Measurements from ENCODE around the gene ARHGAP29.

ARHGAP29 gene

DNA sequence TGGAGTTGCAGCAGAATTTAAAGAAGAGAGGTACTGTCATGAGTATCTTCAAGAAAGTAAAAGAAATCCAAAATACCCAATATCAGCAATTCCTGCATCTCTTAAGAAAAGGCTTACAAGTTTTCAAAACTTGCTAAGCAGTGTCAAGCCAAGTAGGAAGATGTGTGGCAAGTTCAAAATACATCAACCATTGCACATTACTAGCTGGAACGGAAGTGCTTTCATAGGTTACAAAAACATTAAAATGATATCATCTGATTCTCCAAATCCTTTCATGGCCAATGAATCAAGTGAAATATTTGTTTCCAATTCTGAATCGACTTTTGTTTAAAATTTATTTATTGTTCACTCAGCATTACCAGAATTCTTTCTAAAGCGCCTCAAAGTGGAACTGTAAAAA lies 110.7 kb downstream of the ARHGAP29 start:
- H3K4me3 ChIP-seq (ENCODE audit: low read depth, low read length), result no peak overlapping the region
- no peak for DNase-seq (ENCODE audit: low read depth)
- TF ChIP-seq, protein P1, sequence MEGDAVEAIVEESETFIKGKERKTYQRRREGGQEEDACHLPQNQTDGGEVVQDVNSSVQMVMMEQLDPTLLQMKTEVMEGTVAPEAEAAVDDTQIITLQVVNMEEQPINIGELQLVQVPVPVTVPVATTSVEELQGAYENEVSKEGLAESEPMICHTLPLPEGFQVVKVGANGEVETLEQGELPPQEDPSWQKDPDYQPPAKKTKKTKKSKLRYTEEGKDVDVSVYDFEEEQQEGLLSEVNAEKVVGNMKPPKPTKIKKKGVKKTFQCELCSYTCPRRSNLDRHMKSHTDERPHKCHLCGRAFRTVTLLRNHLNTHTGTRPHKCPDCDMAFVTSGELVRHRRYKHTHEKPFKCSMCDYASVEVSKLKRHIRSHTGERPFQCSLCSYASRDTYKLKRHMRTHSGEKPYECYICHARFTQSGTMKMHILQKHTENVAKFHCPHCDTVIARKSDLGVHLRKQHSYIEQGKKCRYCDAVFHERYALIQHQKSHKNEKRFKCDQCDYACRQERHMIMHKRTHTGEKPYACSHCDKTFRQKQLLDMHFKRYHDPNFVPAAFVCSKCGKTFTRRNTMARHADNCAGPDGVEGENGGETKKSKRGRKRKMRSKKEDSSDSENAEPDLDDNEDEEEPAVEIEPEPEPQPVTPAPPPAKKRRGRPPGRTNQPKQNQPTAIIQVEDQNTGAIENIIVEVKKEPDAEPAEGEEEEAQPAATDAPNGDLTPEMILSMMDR (IDR thresholded peaks at IDR 0.05; ENCODE audit: insufficient read depth, low read depth, low read length, missing control alignments), result no peak

DNA sequence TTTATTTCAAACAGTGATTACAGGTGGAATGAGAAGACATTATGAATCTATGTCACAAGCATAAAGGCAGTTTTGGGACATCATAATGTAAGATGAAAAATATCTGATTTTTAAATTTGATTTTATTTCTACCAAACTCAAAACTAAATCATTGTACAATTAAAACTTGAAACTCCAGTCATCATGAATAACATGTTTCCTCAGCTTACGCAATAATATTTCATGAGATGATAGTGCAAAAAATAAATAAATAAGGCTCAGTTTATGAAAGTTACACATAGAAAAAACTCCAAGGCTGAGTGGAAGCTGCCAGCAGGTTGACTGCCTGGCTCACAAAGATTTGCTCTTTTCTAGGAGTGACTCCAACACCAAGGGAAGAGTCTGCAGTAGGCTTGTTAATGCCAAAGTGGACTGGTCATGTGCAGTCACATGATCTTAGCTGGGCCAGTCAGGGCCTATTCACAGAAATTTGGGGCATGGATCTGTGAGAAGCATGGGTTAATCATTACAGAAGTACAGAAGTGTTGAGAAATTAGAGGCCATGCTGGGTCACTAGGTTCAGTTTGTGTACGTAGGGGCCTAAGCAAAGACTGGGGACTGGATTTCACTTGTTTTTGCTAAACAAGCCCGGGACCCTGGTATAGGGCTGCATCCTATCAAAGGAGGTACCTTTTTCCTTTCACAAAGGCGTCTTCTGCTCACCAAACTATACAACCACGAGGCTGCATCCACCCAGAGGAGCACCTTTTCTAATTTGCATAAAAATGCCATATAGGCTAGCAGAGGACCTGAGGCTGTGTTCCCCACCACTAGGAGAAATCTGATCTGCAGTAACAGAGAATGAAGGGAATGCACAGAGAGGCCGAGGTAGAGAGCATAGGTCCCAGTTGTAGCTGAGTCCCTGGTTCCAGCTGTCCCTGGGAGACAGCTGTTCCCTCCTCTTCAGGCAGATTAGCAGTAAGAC lies 111.6 kb downstream of the ARHGAP29 start:
- no peak overlapping the region for H3K4me3 ChIP-seq (ENCODE audit: low read depth, low read length)
- TF ChIP-seq, protein P1 (IDR thresholded peaks at IDR 0.05; ENCODE audit: insufficient read depth, low read depth, low read length, missing control alignments), result no peak
- no peak for DNase-seq (ENCODE audit: low read depth)

DNA sequence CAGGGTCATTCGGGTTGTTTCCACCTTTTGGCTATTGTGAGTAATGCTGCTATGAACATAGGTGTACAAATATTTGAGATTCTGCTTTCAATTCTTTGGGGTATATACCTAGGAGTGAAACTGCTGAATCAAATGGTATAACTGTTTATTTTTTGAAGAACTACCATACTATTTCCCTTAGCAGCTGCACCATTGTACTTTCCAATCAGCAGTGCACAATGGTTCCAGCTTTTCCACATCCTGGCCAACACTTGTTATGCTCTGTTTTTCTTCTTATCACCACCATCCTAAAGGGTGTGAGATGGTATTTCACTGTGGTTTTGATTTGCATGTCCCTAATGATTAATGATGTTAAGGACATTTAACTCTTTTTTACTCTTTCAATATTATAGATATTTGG lies 112.8 kb downstream of the ARHGAP29 start:
- DNase-seq (ENCODE audit: low read depth), result no peak
- TF ChIP-seq, protein P1 (IDR thresholded peaks at IDR 0.05; ENCODE audit: insufficient read depth, low read depth, low read length, missing control alignments), result no peak

DNA sequence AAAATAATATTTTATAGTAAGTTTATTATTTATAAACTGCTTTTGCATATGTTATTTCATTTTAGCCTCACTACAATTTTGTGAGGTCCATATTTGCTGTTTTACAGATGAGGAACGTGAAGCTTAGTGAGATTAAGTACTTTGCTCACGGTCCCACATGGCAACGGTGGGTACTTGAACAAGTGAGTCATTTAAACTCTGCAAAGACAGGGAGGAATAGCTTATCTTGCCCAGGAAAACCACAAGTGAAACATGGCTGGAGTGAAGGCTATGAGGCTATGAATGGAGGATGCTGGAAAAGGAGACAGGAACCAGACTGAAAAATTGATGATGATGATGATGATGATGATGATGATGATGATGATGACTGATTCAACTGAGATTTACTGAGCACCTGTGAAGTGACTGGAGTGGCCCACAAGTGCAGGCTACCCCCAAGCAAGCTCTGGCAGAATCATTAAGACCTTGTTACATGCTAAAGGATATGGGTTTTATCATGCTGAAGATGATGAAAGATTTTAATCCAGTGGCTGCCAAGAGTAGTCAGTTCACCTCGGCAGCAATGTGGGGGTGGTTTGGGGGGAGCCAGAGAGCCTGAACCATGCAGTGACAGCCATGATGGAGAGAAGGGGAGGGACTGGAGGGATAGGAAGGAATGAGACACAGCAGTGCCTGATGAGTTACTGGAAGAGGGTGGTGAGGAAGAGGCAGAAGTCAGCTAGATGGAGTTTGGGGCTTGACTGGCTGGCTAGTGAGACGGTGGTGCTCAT lies 115.0 kb downstream of the ARHGAP29 start:
- no peak for DNase-seq (ENCODE audit: low read depth)
- TF ChIP-seq, protein P1 (IDR thresholded peaks at IDR 0.05; ENCODE audit: insufficient read depth, low read depth, low read length, missing control alignments), result no peak

More for the DNA sequence above, 112.8 kb downstream of the ARHGAP29 start:
- no peak overlapping the region for H3K4me3 ChIP-seq (ENCODE audit: low read depth, low read length)

More for the DNA sequence above, 115.0 kb downstream of the ARHGAP29 start:
- H3K4me3 ChIP-seq (ENCODE audit: low read depth, low read length), result no peak overlapping the region
